ENCODE measurements around the gene DBH. TPM values are rescaled to one million over a fixed set of nuclear protein-coding genes. Genes with fewer than 3 reads are reported as not detected.

The DBH gene
- total and polyA plus RNA-seq, 2 donors (not counting 1 experiment from before 2014, with no cell fraction given) = not detected

DNA sequence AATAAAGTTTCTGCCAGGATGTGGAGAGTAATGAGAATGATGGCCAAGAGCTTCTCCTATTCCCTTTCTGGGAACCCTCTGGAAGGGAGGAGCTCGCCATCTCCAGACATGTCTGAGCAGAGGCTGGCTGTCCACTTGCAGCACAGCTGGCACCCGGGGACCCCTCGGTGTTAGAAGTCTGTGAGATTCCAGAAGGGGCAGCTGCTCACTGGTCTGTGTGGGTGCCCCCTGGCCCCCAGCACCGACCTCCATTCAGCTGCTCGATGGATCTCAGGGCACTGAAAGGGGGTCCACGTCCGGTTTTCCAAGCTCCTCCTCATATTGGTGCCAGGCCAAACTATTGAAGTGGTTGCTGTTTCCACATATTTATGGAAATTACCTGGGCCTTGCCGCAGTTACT, 23.3 kb upstream of the DBH start:
- Histone ChIP-seq H3K4me2 (replicated peaks; ENCODE audit: low read depth, low read length, poor library complexity, severe bottlenecking) (no peak overlapping the region), H2AFZ (ENCODE audit: insufficient read depth, low read depth, low read length, poor library complexity, severe bottlenecking) (no peak overlapping the region), H4K20me1 (ENCODE audit: control insufficient read depth, insufficient read depth, low read length, poor library complexity, severe bottlenecking) (no peaks in the 10 kb centered on the region), H3K9me3 (ENCODE audit: control extremely low read depth in 1 of 3, control insufficient read depth in 2 of 3, insufficient read depth in 1 of 3, low read length in 2 of 3) (peaks cover 0 to 3% (median 0%) of the 10 kb centered on the region in 3 donors), H3K36me3 (replicated peaks in 1 of 2; ENCODE audit: control extremely low read depth in 1 of 2, control insufficient read depth in 1 of 2, extremely low read depth in 1 of 2, insufficient read depth in 2 of 2, low read length in 1 of 2) (no peaks in the 10 kb centered on the region), H3K9ac (ENCODE audit: low read length) (no peak overlapping the region), H3K4me3 (ENCODE audit: control extremely low read depth in 1 of 5, extremely low read depth in 1 of 5, insufficient read depth in 1 of 5, low read depth in 2 of 5, low read length in 4 of 5) (no peak overlapping the region), H3K27ac (ENCODE audit: low read length in 2 of 2) (no peak overlapping the region), H3K4me1 (ENCODE audit: control insufficient read depth in 2 of 2, insufficient read depth in 2 of 2, low read length in 2 of 2) (no peaks in the 10 kb centered on the region), H3K79me2 (ENCODE audit: control insufficient read depth, insufficient read depth, low read length) (no peaks in the 10 kb centered on the region), H3K27me3 (replicated peaks in 1 of 4; ENCODE audit: control extremely low read depth in 1 of 4, control insufficient read depth in 3 of 4, insufficient read depth in 4 of 4, low read length in 3 of 4) (peaks cover 0 to 35% (median 8%) of the 10 kb centered on the region in 4 experiments)
- TF ChIP-seq, protein P1, sequence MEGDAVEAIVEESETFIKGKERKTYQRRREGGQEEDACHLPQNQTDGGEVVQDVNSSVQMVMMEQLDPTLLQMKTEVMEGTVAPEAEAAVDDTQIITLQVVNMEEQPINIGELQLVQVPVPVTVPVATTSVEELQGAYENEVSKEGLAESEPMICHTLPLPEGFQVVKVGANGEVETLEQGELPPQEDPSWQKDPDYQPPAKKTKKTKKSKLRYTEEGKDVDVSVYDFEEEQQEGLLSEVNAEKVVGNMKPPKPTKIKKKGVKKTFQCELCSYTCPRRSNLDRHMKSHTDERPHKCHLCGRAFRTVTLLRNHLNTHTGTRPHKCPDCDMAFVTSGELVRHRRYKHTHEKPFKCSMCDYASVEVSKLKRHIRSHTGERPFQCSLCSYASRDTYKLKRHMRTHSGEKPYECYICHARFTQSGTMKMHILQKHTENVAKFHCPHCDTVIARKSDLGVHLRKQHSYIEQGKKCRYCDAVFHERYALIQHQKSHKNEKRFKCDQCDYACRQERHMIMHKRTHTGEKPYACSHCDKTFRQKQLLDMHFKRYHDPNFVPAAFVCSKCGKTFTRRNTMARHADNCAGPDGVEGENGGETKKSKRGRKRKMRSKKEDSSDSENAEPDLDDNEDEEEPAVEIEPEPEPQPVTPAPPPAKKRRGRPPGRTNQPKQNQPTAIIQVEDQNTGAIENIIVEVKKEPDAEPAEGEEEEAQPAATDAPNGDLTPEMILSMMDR (IDR thresholded peaks at IDR 0.05) = no peak
- TF ChIP-seq EZH2 (IDR thresholded peaks at IDR 0.05; ENCODE audit: borderline replicate concordance, insufficient read depth, low read depth, low read length, poor library complexity, severe bottlenecking) = no peak
- POLR2A ChIA-PET = interaction anchor here (0.6 kb wide), 1 partner anchor 620 kb away, joined by 3 read pairs; no protein-coding TSS in a partner anchor
- ATAC-seq (ENCODE audit: low read depth) (no peak), DNase-seq (no peak)
- H3K4me3 Mint-ChIP-seq = no peak overlapping the region
- H3K27me3 Mint-ChIP-seq = peaks cover 30% of the 10 kb centered on the region
- no peaks in the 10 kb centered on the region for H3K4me1 Mint-ChIP-seq
- WGBS (ENCODE audit: insufficient coverage) = 79% methylated on average over 8 of the region's 8 CpGs
- H3K9me3 Mint-ChIP-seq (ENCODE audit: insufficient read depth) = no peaks in the 10 kb centered on the region
- CTCF ChIA-PET = no interaction called here
- intact Hi-C loops (cut with micrococcal nuclease) = no loop called here
- H3K27ac Mint-ChIP-seq = no peak overlapping the region

DNA sequence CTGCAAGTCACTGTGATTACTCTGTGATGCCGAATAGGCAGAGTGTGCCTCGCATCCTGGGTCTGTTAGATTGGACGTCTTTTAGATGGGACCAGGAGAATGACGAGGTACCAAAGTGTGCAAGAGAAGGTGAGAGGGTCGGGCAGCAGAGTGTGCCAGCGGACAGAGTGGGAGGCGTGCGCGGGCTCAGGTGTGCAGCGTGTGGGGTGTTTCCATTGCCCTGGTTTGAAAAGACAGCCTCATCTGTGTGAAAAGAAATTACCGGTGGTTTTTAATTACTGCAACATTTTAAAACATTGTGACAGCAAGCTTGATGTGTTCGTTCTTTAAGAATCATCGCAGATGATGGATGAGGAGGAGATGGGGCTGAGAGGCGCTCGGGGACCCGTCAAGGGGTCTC, 22.7 kb upstream of the DBH start:
- 84% methylated on average over 13 of the region's 16 CpGs for WGBS (ENCODE audit: insufficient coverage)
- H3K27me3 Mint-ChIP-seq = peaks cover 33% of the 10 kb centered on the region
- intact Hi-C loops (cut with micrococcal nuclease) = no loop called here

More for the DNA sequence above, 22.7 kb upstream of the DBH start:
- DNase-seq (no peak), ATAC-seq (ENCODE audit: low read depth) (no peak)
- no peak overlapping the region for H3K9ac ChIP-seq (ENCODE audit: low read length)
- H3K9me3 ChIP-seq (ENCODE audit: control extremely low read depth in 1 of 3, control insufficient read depth in 2 of 3, insufficient read depth in 1 of 3, low read length in 2 of 3) = peaks cover 0 to 3% (median 0%) of the 10 kb centered on the region in 3 donors
- Mint-ChIP-seq H3K9me3 (ENCODE audit: insufficient read depth) (no peaks in the 10 kb centered on the region), H3K4me3 (no peak overlapping the region), H3K4me1 (no peaks in the 10 kb centered on the region), H3K27ac (no peak overlapping the region)
- ChIA-PET CTCF (no interaction called here), POLR2A (no interaction called here)
- H3K27me3 ChIP-seq (replicated peaks in 1 of 4; ENCODE audit: control extremely low read depth in 1 of 4, control insufficient read depth in 3 of 4, insufficient read depth in 4 of 4, low read length in 3 of 4) = peaks cover 0 to 33% (median 8%) of the 10 kb centered on the region in 4 experiments
- H3K4me2 ChIP-seq (replicated peaks; ENCODE audit: low read depth, low read length, poor library complexity, severe bottlenecking) = no peak overlapping the region
- no peaks in the 10 kb centered on the region for H4K20me1 ChIP-seq (ENCODE audit: control insufficient read depth, insufficient read depth, low read length, poor library complexity, severe bottlenecking)
- no peak for TF ChIP-seq EZH2 (IDR thresholded peaks at IDR 0.05; ENCODE audit: borderline replicate concordance, insufficient read depth, low read depth, low read length, poor library complexity, severe bottlenecking)
- TF ChIP-seq, protein P1 (IDR thresholded peaks at IDR 0.05) = no peak
- no peaks in the 10 kb centered on the region for H3K36me3 ChIP-seq (replicated peaks in 1 of 2; ENCODE audit: control extremely low read depth in 1 of 2, control insufficient read depth in 1 of 2, extremely low read depth in 1 of 2, insufficient read depth in 2 of 2, low read length in 1 of 2)
- H3K4me3 ChIP-seq (ENCODE audit: control extremely low read depth in 1 of 5, extremely low read depth in 1 of 5, insufficient read depth in 1 of 5, low read depth in 2 of 5, low read length in 4 of 5) = no peak overlapping the region
- no peak overlapping the region for H2AFZ ChIP-seq (ENCODE audit: insufficient read depth, low read depth, low read length, poor library complexity, severe bottlenecking)
- H3K27ac ChIP-seq (ENCODE audit: low read length in 2 of 2) = no peak overlapping the region
- H3K79me2 ChIP-seq (ENCODE audit: control insufficient read depth, insufficient read depth, low read length) = no peaks in the 10 kb centered on the region
- no peaks in the 10 kb centered on the region for H3K4me1 ChIP-seq (ENCODE audit: control insufficient read depth in 2 of 2, insufficient read depth in 2 of 2, low read length in 2 of 2)
